GM18519 (cell line): Measurements from ENCODE around the gene PTCD3.

Source experiments
- ATAC-seq: cut with Tn5 transposase; IDR thresholded peaks from one replicate; pipeline ENCODE4 v1.9.1; 2021; ENCODE audit warnings: mild to moderate bottlenecking, moderate library complexity; ENCODE audit not compliant: unreplicated experiment, low FRiP score

The PTCD3 gene

GRCh38 chr2:86140969-86141392 lies 34.9 kb downstream of the PTCD3 start:
- ATAC-seq = no peak

- ATAC-seq = no peak
Measured at GRCh38 chr2:86142436-86143257, 36.6 kb downstream of the PTCD3 start.

- no peak for ATAC-seq
Measured at GRCh38 chr2:86143307-86143706, 37.3 kb downstream of the PTCD3 start.

GRCh38 chr2:86143926-86144685 lies 38.1 kb downstream of the PTCD3 start:
- ATAC-seq = no peak

GRCh38 chr2:86147793-86148192 lies 41.8 kb downstream of the PTCD3 start:
- ATAC-seq = no peak

GRCh38 chr2:86150502-86150901 lies 44.5 kb downstream of the PTCD3 start:
- no peak for ATAC-seq

- no peak for ATAC-seq
Measured at GRCh38 chr2:86157009-86157556, 51.0 kb downstream of the PTCD3 start.

GRCh38 chr2:86158286-86158685 lies 52.3 kb downstream of the PTCD3 start:
- ATAC-seq = no peak

- no peak for ATAC-seq
Measured at GRCh38 chr2:86160156-86160952, 54.3 kb downstream of the PTCD3 start.

GRCh38 chr2:86170449-86170848 lies 64.4 kb downstream of the PTCD3 start:
- no peak for ATAC-seq

- ATAC-seq = no peak
Measured at GRCh38 chr2:86171295-86171694, 65.3 kb downstream of the PTCD3 start.

- ATAC-seq = no peak
Measured at GRCh38 chr2:86172610-86173009, 66.6 kb downstream of the PTCD3 start.

GRCh38 chr2:86174445-86174844 lies 68.4 kb downstream of the PTCD3 start:
- ATAC-seq = no peak

GRCh38 chr2:86175828-86176227 lies 69.8 kb downstream of the PTCD3 start:
- ATAC-seq = no peak

GRCh38 chr2:86176597-86176996 lies 70.6 kb downstream of the PTCD3 start:
- ATAC-seq = no peak

- no peak for ATAC-seq
Measured at GRCh38 chr2:86185517-86186212, 79.6 kb downstream of the PTCD3 start.

GRCh38 chr2:86186431-86186830 lies 80.4 kb downstream of the PTCD3 start:
- ATAC-seq = no peak

- ATAC-seq = no peak
Measured at GRCh38 chr2:86189782-86190416, 83.9 kb downstream of the PTCD3 start.
